ENCODE results near the gene FOXJ2.
"Not testable (repeated sequence)": the region's sequence is repeated elsewhere in the genome, so short reads cannot be mapped to it uniquely, and the experiment has no call there.

- not testable (repeated sequence) for TF ChIP-seq CTCF (IDR thresholded peaks at IDR 0.05; ENCODE audit: poor library complexity); EZH2 (IDR thresholded peaks at IDR 0.05; ENCODE audit: borderline replicate concordance)
Observed at GRCh38 chr12:8089277-8089676, 56.8 kb downstream of the FOXJ2 start.
